CD4-positive, alpha-beta T cell (primary cell): ENCODE measurements around the gene RAB40C. TPM values are rescaled to one million over a fixed set of nuclear protein-coding genes. Genes with fewer than 3 reads are reported as not detected.

ENCODE experiments used
- ATAC-seq: fragments of 200-7000 bp; cut with Tn5 transposase; one replicate; pipeline ENCODE4 v1.10.0; 2022; ENCODE audit warnings: mild to moderate bottlenecking; ENCODE audit not compliant: poor library complexity
- CTCF ChIA-PET: fragments of 350-600 bp; sonication (Branson Sonifier 250); formaldehyde crosslinking; loops from one replicate; lab custom pipeline; 2021; ENCODE audit warnings: antibody characterized with exemption, inconsistent platforms; lab: Charles Lee
- POLR2A ChIA-PET: fragments of 350-600 bp; sonication (Branson Sonifier 250); formaldehyde crosslinking; loops from one replicate; lab custom pipeline; 2021; ENCODE audit warnings: antibody characterized with exemption, inconsistent platforms; lab: Charles Lee
- DNase-seq, 14 experiments: peaks; one replicate each; pipeline ENCODE4 v3.0.0-alpha.2; 2013 to 2020; ENCODE audit warnings: mixed read lengths in 2 of 14
- H3K27ac ChIP-seq, 2 donors: one replicate each; pipeline versions ENCODE4 v1.5.1 to v1.7.0; 2013; ENCODE audit warnings: low read length in 2 of 2, low read depth in 1 of 2, mild to moderate bottlenecking in 1 of 2
- H3K27me3 ChIP-seq, 2 experiments: 1 replicate in 1 of 2; 2 replicates in 1 of 2; pipeline versions ENCODE4 v1.6.1 to v1.7.0; 2013; ENCODE audit warnings: low read length in 2 of 2, control low read depth in 1 of 2, mild to moderate bottlenecking in 1 of 2, moderate library complexity in 1 of 2; ENCODE audit not compliant: insufficient read depth in 2 of 2, control insufficient read depth in 1 of 2
- H3K36me3 ChIP-seq: one replicate; pipeline ENCODE4 v1.6.1; 2013; ENCODE audit warnings: low read length, control low read depth; ENCODE audit not compliant: insufficient read depth
- H3K4me1 ChIP-seq: one replicate; pipeline ENCODE4 v1.6.1; 2013; ENCODE audit warnings: low read length, control low read depth; ENCODE audit not compliant: insufficient read depth
- H3K4me3 ChIP-seq: one replicate; pipeline ENCODE4 v1.5.1; 2013; ENCODE audit warnings: mild to moderate bottlenecking, low read length, moderate library complexity
- H3K9me3 ChIP-seq, 2 experiments: 1 replicate in 1 of 2; 2 replicates in 1 of 2; pipeline versions ENCODE4 v1.6.1 to v1.7.0; 2013; ENCODE audit warnings: low read length in 2 of 2, mild to moderate bottlenecking in 2 of 2, control low read depth in 1 of 2, moderate library complexity in 1 of 2; ENCODE audit not compliant: control insufficient read depth in 1 of 2, insufficient read depth in 1 of 2
- H3K27ac Mint-ChIP-seq: one replicate; pipeline ENCODE4 v1.8.0; 2020; ENCODE audit warnings: mixed read lengths
- H3K27me3 Mint-ChIP-seq: one replicate; pipeline ENCODE4 v1.8.0; 2021; ENCODE audit warnings: mixed read lengths
- H3K36me3 Mint-ChIP-seq: one replicate; pipeline ENCODE4 v1.8.0; 2021; ENCODE audit warnings: low read depth, mixed read lengths
- H3K4me1 Mint-ChIP-seq: one replicate; pipeline ENCODE4 v1.8.0; 2021; ENCODE audit warnings: low read depth, mixed read lengths
- H3K4me3 Mint-ChIP-seq: one replicate; pipeline ENCODE4 v1.8.0; 2020; ENCODE audit warnings: mild to moderate bottlenecking, mixed read lengths
- H3K9me3 Mint-ChIP-seq: one replicate; pipeline ENCODE4 v1.8.0; 2020; ENCODE audit warnings: mixed read lengths
- intact Hi-C, 2 experiments: fragments of 100-400 bp; cut with DNase I in 1 of 2; cut with micrococcal nuclease in 1 of 2; formaldehyde crosslinking; loops; one replicate each; pipeline versions ENCODE4 v1.15.1 to v1.9.0; 2023 to 2025; cut with DNase I, micrococcal nuclease
- total RNA-seq, 174 experiments: library from RNA in 2 of 174; stranded (reverse) in 2 of 174; gene quantifications; one replicate each; pipeline ENCODE4 v1.2.3 and lab custom pipeline; 2021 to 2026
- TF ChIP-seq, protein P1 (sequence below): fragments of 200-600 bp; IDR thresholded peaks from one replicate; pipeline ENCODE4 v1.8.0; 2022; ENCODE audit warnings: antibody characterized with exemption, mild to moderate bottlenecking

Gene RAB40C
- total RNA-seq, 2 experiments from 2014 or later: 8.9 to 9.5 TPM

DNA sequence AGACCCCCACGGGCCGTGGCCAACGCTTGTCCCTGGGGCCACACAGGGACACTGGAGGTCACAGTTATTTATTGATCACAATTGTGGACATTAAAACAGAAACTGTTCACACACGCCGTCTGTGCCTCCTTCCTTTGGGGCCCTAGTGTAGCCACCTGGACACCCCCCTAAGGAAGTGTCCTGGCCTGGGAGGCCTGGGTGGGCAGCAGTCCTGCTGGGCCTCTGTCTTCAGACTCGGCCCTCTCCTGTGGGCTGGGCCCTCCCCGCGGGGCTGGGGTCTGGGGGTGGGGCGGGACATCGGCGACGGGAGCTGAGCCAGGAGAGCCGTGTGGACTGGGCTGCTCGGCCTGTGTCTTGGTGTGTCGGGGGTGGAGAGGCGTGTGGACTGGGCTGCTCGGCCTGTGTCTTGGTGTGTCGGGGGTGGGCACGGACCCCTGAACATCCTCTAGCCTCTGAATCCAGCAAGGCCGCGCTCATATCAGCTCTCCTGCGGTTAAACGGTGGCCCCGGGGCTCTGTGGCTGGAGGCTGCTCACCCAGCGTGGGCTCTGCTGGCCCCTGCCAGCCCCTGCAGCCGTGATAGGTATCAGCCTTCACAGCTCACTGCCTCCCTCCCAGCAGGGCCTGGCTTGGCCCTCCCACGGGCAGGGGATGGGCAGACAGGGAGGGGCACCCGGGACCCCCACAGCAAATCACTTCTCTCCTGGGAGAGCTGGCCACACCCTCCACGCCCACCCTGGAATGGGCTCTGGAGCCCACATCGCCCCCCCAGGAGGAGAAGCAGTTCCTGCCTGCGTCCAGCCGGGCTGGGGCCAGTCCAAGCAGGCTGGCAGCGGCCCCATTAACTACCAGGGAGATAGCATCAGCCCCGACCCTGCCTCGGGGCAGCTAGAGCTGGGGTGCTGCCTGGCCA is 24.2 kb upstream of the RAB40C start:
- Mint-ChIP-seq H3K36me3 (no peaks in the 10 kb centered on the region), H3K27me3 (no peaks in the 10 kb centered on the region), H3K4me1 (peaks cover 23% of the 10 kb centered on the region), H3K4me3 (no peak overlapping the region), H3K27ac (peak overlapping the region; percentile 84), H3K9me3 (no peaks in the 10 kb centered on the region)
- POLR2A ChIA-PET: no interaction called here
- Histone ChIP-seq H3K4me3 (no peak overlapping the region), H3K36me3 (no peaks in the 10 kb centered on the region), H3K27me3 (peaks cover 7 to 9% of the 10 kb centered on the region in 2 experiments), H3K27ac (peak overlapping the region in 1 of 2 donors; percentile 72), H3K9me3 (peaks cover 0 to 12% of the 10 kb centered on the region in 2 experiments), H3K4me1 (peaks cover 46% of the 10 kb centered on the region)
- DNase-seq (no peak), ATAC-seq (no peak)
- TF ChIP-seq, protein P1, sequence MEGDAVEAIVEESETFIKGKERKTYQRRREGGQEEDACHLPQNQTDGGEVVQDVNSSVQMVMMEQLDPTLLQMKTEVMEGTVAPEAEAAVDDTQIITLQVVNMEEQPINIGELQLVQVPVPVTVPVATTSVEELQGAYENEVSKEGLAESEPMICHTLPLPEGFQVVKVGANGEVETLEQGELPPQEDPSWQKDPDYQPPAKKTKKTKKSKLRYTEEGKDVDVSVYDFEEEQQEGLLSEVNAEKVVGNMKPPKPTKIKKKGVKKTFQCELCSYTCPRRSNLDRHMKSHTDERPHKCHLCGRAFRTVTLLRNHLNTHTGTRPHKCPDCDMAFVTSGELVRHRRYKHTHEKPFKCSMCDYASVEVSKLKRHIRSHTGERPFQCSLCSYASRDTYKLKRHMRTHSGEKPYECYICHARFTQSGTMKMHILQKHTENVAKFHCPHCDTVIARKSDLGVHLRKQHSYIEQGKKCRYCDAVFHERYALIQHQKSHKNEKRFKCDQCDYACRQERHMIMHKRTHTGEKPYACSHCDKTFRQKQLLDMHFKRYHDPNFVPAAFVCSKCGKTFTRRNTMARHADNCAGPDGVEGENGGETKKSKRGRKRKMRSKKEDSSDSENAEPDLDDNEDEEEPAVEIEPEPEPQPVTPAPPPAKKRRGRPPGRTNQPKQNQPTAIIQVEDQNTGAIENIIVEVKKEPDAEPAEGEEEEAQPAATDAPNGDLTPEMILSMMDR: no peak
- intact Hi-C loops: no loop called here
- CTCF ChIA-PET: no interaction called here

DNA sequence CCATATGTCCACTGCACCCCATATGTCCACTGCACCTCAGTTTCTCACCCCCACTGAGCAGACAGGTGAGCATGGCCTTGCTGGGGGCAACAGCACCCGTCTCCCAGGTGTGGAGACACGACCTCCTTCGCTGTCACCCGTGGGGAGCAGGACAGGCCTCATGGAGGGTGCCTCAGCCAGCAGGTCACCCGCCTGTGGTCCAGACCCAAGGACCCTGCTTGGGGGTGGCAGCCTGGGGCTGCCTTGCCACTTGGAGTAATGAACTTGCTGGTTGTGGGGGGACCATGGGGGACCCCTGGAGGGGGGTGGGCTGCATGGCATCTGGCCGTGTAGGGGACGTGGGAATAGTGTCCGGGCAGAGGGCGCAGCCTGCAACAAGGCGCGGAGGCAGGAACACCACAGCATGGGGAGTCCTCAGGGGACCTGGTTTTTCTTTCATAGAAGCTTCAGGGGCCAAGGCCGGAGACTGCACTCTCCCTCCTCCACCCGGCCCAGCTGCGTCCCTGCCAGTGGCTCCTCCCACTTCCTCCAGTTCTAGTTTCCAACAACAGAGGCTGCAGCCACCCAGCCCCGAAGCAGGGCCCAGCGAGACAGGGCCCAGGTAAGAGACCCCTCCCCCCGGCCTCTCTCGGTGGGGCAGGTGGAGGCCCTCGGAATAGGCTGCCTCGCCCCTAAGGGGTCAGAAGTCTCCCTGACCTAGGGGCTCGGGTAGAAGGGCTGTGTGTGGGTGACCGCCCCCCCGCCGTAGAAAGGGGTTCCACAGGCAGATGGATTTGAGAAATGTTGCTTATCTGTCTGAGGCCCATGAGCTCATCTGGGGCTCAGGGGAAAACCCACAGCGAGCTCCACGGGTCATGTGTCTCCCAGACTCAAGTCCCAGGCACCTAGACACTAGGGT is 23.1 kb upstream of the RAB40C start, which contains the start of gene NHLRC4:
Gene NHLRC4, plus strand, starts transcription at position 531 of the 898 bp plus-strand sequence. CDS start 1,043 bp downstream, outside the sequence.
- no peaks in the 10 kb centered on the region for H3K27me3 ChIP-seq
- no peaks in the 10 kb centered on the region for H3K36me3 ChIP-seq
- peak within 1 kb of the TSS; percentile 84 for H3K4me3 Mint-ChIP-seq
- peaks cover 0 to 2% of the 10 kb centered on the region in 2 experiments for H3K9me3 ChIP-seq
- ATAC-seq (peak; percentile 43), DNase-seq (peak in 13 of 14 experiments; percentile 27 to 75 (median 54))
- ChIA-PET CTCF (no interaction called here), POLR2A (interaction anchor here (0.9 to 1.3 kb wide), 4 partner anchors 22 to 129 kb away, joined by 3 to 4 read pairs (median 3); partner anchors contain the start of genes CAPN15 and METTL26)
- H3K9me3 Mint-ChIP-seq: no peaks in the 10 kb centered on the region
- H3K4me1 Mint-ChIP-seq: peaks cover 33% of the 10 kb centered on the region
- peak within 1 kb of the TSS; percentile 56 for H3K4me3 ChIP-seq
- H3K4me1 ChIP-seq: peaks cover 55% of the 10 kb centered on the region
- TF ChIP-seq, protein P1: no peak
- no peaks in the 10 kb centered on the region for H3K27me3 Mint-ChIP-seq
- peaks cover 4% of the 10 kb centered on the region for H3K36me3 Mint-ChIP-seq
- H3K27ac ChIP-seq: peak within 1 kb of the TSS; percentile 26 to 72
- intact Hi-C loops: no loop called here
- peak within 1 kb of the TSS; percentile 84 for H3K27ac Mint-ChIP-seq
